GM21423 (cell line): ENCODE measurements around the gene CCNL1.
"Not testable (repeated sequence)": the region's sequence is repeated elsewhere in the genome, so short reads cannot be mapped to it uniquely, and the experiment has no call there.

ENCODE experiments used
- ATAC-seq: cut with Tn5 transposase; IDR thresholded peaks from one replicate; pipeline ENCODE4 v1.9.1; 2021; ENCODE audit warnings: mild to moderate bottlenecking, moderate library complexity; ENCODE audit not compliant: unreplicated experiment

CCNL1 gene

DNA sequence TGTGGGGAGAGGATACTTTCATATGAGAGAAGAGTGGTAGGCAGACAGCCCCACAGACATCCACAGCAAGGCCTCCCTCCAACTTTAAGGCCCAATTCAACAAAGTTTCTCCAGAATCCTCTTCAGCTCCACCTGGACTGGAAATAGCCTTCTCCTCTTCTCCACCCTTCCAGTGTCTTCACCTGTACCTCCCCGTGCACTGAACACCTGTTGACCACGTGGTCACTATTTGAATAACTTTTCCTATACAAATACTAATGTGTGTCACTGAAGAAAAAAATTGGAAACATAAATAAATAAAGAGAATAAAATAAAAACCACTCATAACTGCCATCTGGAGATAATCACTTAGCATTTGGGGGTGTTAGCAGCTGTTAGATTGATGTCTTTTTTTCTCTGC lies 52.9 kb downstream of the CCNL1 start:
- ATAC-seq: no peak

DNA sequence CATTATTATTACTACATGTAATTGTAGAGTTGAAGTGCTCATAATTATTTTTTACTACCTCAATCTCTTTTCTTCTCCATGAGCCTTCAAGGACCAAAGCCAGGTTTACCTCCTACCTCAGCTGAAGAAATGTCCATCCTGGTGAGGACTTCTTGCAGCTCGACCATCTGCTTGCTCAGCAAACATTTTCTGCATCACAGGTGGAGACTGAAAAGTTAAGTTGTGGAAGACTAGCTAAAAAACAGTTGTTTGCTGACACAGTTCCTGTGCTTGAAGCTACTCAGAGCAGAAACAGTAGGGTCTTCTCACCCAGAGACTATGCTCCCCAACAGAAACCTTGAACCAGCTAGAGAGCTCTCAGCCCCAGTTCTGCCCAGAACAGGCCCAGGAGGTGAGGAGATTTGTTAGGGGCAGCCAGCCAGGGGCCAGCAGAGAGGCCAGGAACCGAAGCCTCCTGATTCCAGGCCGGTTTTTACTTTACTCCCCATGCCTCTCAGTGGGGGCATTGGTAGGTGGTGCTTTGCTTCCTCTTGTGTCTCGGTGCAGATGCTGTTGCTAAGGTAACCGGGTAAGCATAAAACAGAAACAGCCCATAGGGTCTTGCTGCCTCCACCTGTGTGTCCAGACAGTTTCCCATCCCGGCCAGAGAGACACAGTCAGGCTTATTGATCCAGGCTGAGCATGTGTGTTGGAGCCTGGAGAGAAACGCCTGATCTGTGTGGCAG lies 54.9 kb downstream of the CCNL1 start:
- ATAC-seq: peak; percentile 55

DNA sequence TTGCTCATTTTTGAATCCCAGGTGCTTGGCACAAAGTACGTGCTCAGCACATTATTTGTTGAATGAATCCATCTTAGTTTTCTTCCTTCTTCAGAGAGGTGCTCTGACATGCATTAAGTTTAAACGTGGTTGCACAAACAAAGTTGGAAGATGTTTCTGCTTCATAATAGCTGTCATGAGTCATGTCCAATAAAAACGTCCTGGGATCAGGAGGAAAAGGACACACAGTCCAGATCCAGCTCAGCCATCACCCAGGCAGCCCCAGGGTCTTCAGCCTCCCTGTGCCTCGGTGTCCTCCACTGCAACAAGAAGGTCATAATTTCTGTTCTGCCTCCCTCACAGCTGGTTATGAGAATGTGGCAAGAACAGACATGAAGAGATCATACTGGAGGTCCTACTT lies 55.4 kb downstream of the CCNL1 start:
- ATAC-seq: no peak

GRCh38 chr3:157103860-157104259 lies 56.1 kb downstream of the CCNL1 start:
- no peak for ATAC-seq

DNA sequence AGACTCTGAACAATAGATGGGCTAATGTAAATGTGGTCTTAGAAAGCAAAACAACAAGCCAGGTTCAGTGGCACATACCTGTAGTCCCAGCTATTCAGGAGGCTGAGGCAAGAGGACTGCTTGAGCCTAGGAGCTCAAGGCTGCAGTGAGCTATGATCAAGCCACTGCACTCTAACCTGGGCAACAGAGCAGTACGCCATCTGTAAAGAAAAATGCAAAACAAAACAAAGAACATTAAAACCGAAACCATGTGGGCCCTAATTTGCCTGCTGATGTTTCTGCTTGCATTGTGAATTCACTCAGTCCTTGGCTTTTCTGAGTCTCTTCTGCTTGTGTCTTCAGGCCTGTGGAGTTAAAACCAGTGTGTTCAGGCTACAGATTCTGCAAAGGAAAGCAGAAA lies 56.7 kb downstream of the CCNL1 start:
- peak; percentile 93 for ATAC-seq

GRCh38 chr3:157102595-157102994 lies 57.4 kb downstream of the CCNL1 start:
- not testable (repeated sequence) for ATAC-seq

DNA sequence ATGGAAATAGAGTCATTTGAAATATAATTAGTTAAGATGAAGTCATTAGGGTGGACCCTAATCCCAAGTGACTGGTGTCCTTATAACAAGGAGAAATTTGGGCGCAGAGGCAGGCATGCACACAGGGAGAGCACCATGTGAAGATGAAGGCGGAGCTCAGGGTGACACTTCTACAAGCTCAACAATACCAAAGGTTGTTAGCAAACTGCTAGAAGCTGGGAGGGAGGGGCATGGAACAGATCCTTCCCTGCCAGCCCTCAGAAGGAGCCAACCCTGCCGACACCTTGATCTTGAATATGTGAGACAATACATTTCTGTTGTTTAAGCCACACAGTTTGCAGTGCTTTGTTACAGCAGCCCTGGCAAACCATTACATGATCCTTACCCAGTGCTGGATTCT lies 57.8 kb downstream of the CCNL1 start:
- ATAC-seq: no peak

GRCh38 chr3:157101486-157101885 lies 58.5 kb downstream of the CCNL1 start:
- no peak for ATAC-seq

DNA sequence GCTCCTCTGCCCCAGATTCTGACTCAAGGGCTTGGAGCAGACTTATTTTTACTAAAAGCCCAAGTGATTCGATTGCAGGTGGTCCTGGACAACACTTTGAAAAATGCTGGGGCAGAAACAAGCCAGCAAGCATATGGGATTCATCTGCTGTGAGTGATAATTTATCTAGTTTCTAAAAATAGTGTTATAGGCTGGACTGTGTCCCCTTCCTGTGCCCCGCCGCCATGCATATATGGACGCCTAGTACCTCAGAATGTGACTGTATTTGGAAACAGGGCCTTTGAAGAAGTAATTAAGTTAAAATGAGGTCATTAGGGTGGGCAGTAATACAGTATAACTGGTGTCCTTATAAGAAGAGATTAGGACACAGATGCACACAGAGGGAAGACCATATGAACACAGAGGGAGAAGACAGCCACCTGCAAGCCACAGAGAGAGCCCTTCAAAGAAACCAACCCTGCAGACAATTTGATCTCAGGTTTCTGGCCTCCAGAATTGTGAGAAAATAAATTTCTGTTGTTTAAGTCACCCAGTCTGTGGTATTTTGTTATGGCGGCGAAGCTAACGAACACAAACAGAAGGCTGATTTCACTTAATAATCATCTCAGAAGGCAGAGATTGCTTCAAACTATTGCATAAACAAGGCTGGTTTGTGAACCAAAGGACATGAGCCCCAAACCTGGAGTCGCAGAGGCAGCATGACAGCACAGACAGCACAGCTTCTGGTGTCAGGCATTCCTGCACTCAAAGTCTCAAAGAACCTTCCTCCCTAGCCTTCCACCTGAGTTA lies 59.1 kb downstream of the CCNL1 start:
- ATAC-seq: no peak

DNA sequence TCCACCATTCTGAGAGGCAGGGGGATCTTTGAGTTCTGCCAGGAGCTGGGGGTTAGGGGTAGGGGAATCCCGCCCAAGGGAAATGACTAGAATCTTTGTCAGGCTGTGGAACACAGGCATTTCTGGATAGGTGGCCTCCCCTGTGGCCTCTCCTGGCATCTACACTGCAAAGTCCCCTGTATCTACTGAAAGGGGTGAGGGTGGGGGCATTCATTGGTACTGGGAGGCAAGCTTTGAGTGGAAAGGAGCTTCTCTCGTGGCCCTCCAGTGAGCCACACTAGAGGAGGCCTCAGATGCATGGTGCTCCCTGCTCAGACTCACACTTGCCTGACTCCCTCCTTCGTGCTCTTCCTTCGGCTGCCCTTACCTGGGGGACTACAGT lies 59.9 kb downstream of the CCNL1 start:
- ATAC-seq: no peak

DNA sequence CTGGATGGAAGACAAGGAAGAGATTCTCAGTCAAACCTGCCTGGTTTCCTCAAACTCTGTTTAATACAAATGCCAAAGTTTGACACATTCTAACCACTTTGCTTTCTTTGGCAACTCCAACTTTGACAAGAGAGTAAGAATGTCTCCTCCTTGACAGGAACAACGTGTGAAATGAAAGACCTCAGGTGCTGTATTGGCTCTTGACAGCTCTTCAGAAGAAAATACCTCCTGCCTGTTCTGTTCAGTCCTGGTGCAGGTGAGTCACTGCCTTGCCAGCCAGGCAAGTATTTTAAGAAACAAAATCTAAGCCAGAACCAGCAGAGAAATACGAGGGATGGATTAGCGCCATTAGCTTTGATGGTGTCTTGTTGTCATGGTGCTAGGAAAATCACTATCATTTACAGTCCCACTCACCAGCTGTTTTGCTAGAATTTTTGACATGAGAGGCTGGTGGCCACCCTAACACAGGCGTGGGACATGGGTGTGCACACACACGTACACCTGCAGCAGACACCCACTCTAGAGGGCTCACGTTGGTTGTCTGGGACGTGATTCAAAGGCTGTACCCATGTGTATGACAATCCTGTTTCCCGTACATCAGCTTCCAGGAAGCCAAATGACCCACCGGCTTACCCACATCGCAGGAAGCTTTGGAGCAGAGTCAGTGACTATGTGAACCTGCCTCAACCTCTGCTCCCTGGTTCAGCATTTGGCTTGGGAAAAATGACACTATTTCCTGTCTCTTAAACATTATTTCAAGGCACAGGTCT lies 60.4 kb downstream of the CCNL1 start:
- ATAC-seq: no peak

DNA sequence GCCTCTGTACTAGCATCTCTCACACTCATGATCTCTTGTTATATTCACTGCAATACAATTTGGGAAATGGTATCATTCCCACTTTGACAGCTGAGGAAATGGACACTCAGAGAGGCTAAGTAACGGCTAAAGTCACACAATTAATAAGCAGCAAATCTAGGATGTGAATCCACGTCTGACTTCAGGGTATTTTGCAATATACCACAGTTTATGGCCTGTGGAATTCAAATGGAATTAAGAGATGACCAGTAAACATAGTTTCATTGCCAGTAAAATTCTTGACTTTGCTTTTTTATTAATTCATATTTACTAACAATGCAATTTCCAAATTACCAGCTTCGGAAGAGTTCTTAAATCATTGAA lies 61.1 kb downstream of the CCNL1 start:
- ATAC-seq: no peak

GRCh38 chr3:157098121-157098822 lies 61.7 kb downstream of the CCNL1 start:
- no peak for ATAC-seq
